ENCODE results near the gene PLEKHB2. TPM values are rescaled to one million over a fixed set of nuclear protein-coding genes. Genes with fewer than 3 reads are reported as not detected.

The PLEKHB2 gene
- total RNA-seq = 84.1 and 110 TPM in 2 replicates

GRCh38 chr2:131105156-131105949, at the start of gene PLEKHB2:
Gene PLEKHB2, plus strand, starts transcription at chr2:131105336. Its CDS starts 15,606 bp downstream, at chr2:131120942.

GRCh38 chr2:131093006-131093695, 12.0 kb upstream of the PLEKHB2 start, which contains the start of gene FAM168B:
Gene FAM168B, minus strand, starts transcription at chr2:131093460. Its CDS starts 10,814 bp downstream, at chr2:131082646.

Other genes starting within 250 kb of the PLEKHB2 start
- 93.7 and 125 TPM in 2 replicates for gene FAM168B, start 11.9 kb upstream of the PLEKHB2 start, total RNA-seq
- not detected in 2 replicates for gene POTEE, start 104.2 kb downstream of the PLEKHB2 start, total RNA-seq